CD14-positive monocyte (primary cell): ENCODE measurements around the gene CUX1. TPM values are rescaled to one million over a fixed set of nuclear protein-coding genes. Genes with fewer than 3 reads are reported as not detected.

Experiments used
- DNase-seq, 3 donors: peaks; one replicate each; pipeline ENCODE4 v3.0.0-alpha.2; 2011 to 2022
- H2AFZ ChIP-seq: 2 replicates; pipeline ENCODE4 v1.6.0; 2012; ENCODE audit warnings: mild to moderate bottlenecking, low read depth, low read length, inconsistent platforms; ENCODE audit not compliant: insufficient read depth, poor library complexity, severe bottlenecking
- H3K27ac ChIP-seq, 2 donors: 1 replicate in 1 of 2; 2 replicates in 1 of 2; pipeline ENCODE4 v1.5.1; 2012 to 2013; ENCODE audit warnings: low read length in 2 of 2, control low read depth in 1 of 2, inconsistent platforms in 1 of 2, low read depth in 1 of 2, mild to moderate bottlenecking in 1 of 2
- H3K27me3 ChIP-seq, 2 donors: one replicate each; pipeline versions ENCODE4 v1.6.0 to v1.6.1; 2011 to 2013; ENCODE audit warnings: low read length in 2 of 2; ENCODE audit not compliant: control insufficient read depth in 2 of 2, insufficient read depth in 2 of 2
- H3K36me3 ChIP-seq, 2 donors: replicated peaks in 1 of 2; 1 replicate in 1 of 2; 2 replicates in 1 of 2; pipeline versions ENCODE4 v1.5.1 to v1.6.1; 2012 to 2013; ENCODE audit warnings: low read length in 2 of 2, control low read depth in 1 of 2, inconsistent platforms in 1 of 2, mild to moderate bottlenecking in 1 of 2; ENCODE audit not compliant: insufficient read depth in 2 of 2, control insufficient read depth in 1 of 2
- H3K4me1 ChIP-seq, 2 donors: 1 replicate in 1 of 2; 2 replicates in 1 of 2; pipeline versions ENCODE4 v1.5.1 to v1.6.1; 2012 to 2013; ENCODE audit warnings: low read length in 2 of 2, control low read depth in 1 of 2, inconsistent platforms in 1 of 2, mild to moderate bottlenecking in 1 of 2, moderate library complexity in 1 of 2; ENCODE audit not compliant: insufficient read depth in 2 of 2, control insufficient read depth in 1 of 2
- H3K4me2 ChIP-seq: replicated peaks from 2 replicates; pipeline ENCODE3; 2012; ENCODE audit warnings: low read length, moderate library complexity, mild to moderate bottlenecking; ENCODE audit not compliant: poor library complexity, severe bottlenecking; ENCODE audit errors: extremely low read depth
- H3K4me3 ChIP-seq, 3 experiments: fragments of 200-600 bp in 1 of 3; sonication (generic) in 1 of 3; replicated peaks in 1 of 3; 1 replicate in 2 of 3; 2 replicates in 1 of 3; pipeline ENCODE4 v1.5.1; 2011 to 2013; ENCODE audit warnings: low read length in 3 of 3, mild to moderate bottlenecking in 3 of 3, control low read depth in 2 of 3, low read depth in 2 of 3, inconsistent platforms in 1 of 3, moderate library complexity in 1 of 3
- H3K79me2 ChIP-seq: 2 replicates; pipeline ENCODE4 v1.6.0; 2012; ENCODE audit warnings: mild to moderate bottlenecking, control low read depth, inconsistent platforms, low read length, moderate library complexity; ENCODE audit not compliant: insufficient read depth
- H3K9ac ChIP-seq: 2 replicates; pipeline ENCODE4 v1.6.0; 2017; ENCODE audit warnings: low read length, mild to moderate bottlenecking; ENCODE audit not compliant: insufficient read depth, poor library complexity, severe bottlenecking
- H3K9me3 ChIP-seq, 2 donors: replicated peaks in 1 of 2; 1 replicate in 1 of 2; 2 replicates in 1 of 2; pipeline versions ENCODE4 v1.5.1 to v1.6.1; 2012 to 2013; ENCODE audit warnings: low read length in 2 of 2, control low read depth in 1 of 2; ENCODE audit not compliant: control insufficient read depth in 1 of 2, insufficient read depth in 1 of 2
- H4K20me1 ChIP-seq: 2 replicates; pipeline ENCODE4 v1.6.0; 2012; ENCODE audit warnings: mild to moderate bottlenecking, low read length, control low read depth, moderate library complexity; ENCODE audit not compliant: insufficient read depth
- H3K27ac Mint-ChIP-seq, 7 donors: one replicate each; pipeline ENCODE4 v1.8.0; 2020; ENCODE audit warnings: mild to moderate bottlenecking in 7 of 7, mixed read lengths in 7 of 7, moderate library complexity in 6 of 7, inconsistent platforms in 2 of 7
- H3K27me3 Mint-ChIP-seq, 3 donors: one replicate each; pipeline ENCODE4 v1.8.0; 2021 to 2022; ENCODE audit warnings: low read depth in 3 of 3, mild to moderate bottlenecking in 3 of 3, mixed read lengths in 3 of 3, moderate library complexity in 3 of 3, inconsistent platforms in 1 of 3
- H3K36me3 Mint-ChIP-seq, 2 donors: one replicate each; pipeline ENCODE4 v1.8.0; 2020; ENCODE audit warnings: mixed read lengths in 2 of 2, inconsistent platforms in 1 of 2, mild to moderate bottlenecking in 1 of 2
- H3K4me1 Mint-ChIP-seq: one replicate; pipeline ENCODE4 v1.8.0; 2020; ENCODE audit warnings: mild to moderate bottlenecking, mixed read lengths
- H3K4me3 Mint-ChIP-seq, 2 donors: one replicate each; pipeline ENCODE4 v1.8.0; 2020; ENCODE audit warnings: mild to moderate bottlenecking in 2 of 2, mixed read lengths in 2 of 2, moderate library complexity in 1 of 2
- H3K9me3 Mint-ChIP-seq, 7 donors: one replicate each; pipeline ENCODE4 v1.8.0; 2020 to 2022; ENCODE audit warnings: mixed read lengths in 7 of 7, mild to moderate bottlenecking in 6 of 7, moderate library complexity in 6 of 7, inconsistent platforms in 2 of 7
- WGBS: methylation state at CpG from one replicate; pipeline ENCODE4 v1.1.5; 2013; ENCODE audit warnings: missing lambda C conversion rate; ENCODE audit not compliant: insufficient coverage; 5-methylcytosine and 5-hydroxymethylcytosine counted together
- intact Hi-C, 2 donors: fragments of 100-400 bp; cut with micrococcal nuclease; formaldehyde crosslinking; loops; one replicate each; pipeline versions ENCODE4 v1.15.0 to v1.15.1; 2023
- polyA plus RNA-seq, 3 donors: library from polyadenylated mRNA; depleted of rRNA in 1 of 3; unstranded in 2 of 3; stranded (reverse) in 1 of 3; fragments of 300-500 nt in 2 of 3; fragments of >200 nt in 1 of 3; fragmentation: Illumina TruSeq in 2 of 3; gene quantifications; 1 replicate in 2 of 3; 2 replicates in 1 of 3; pipeline ENCODE4 v1.2.3, GENCODE V29; 2012 to 2021
- TF ChIP-seq, protein P1 (sequence below): fragments of 200-600 bp; IDR thresholded peaks from one replicate; pipeline ENCODE4 v1.8.0; 2022; ENCODE audit warnings: antibody characterized with exemption, mild to moderate bottlenecking

The CUX1 gene
- polyA plus RNA-seq, 3 donors, result 17.6 to 38.0 (median 28.0) TPM

DNA sequence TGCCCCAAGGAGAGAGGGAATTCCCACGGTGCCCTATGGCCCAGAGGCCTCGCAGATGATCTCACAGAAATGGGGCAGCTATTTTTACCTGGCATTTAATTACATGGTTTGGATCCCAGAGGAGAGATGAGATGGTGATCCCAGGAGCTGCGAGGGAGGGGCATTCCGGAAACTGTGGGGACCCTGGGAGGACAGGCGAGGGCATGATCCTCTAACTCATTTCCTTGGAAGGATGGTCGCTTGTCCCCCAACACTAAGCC lies 478.7 kb downstream of the CUX1 start:
- H3K36me3 Mint-ChIP-seq, result peaks cover 20 to 21% of the 10 kb centered on the region in 2 donors
- peaks cover 0 to 1% (median 0%) of the 10 kb centered on the region in 7 donors for H3K9me3 Mint-ChIP-seq
- no peak overlapping the region for H3K9ac ChIP-seq
- H3K27ac ChIP-seq, result no peak overlapping the region
- 91% methylated on average over 6 of the region's 6 CpGs for WGBS
- H3K4me1 ChIP-seq, result peaks cover 9 to 11% of the 10 kb centered on the region in 2 donors
- no peak for DNase-seq
- H3K36me3 ChIP-seq, result peaks cover 0 to 9% of the 10 kb centered on the region in 2 donors
- H3K4me3 ChIP-seq, result no peak overlapping the region
- no peak overlapping the region for H3K27ac Mint-ChIP-seq
- H3K27me3 ChIP-seq, result no peaks in the 10 kb centered on the region
- H4K20me1 ChIP-seq, result peaks cover 94% of the 10 kb centered on the region
- no peak overlapping the region for H3K4me2 ChIP-seq
- no peak overlapping the region for H2AFZ ChIP-seq
- peaks cover 4% of the 10 kb centered on the region for H3K79me2 ChIP-seq
- intact Hi-C loops, result no loop called here
- H3K4me3 Mint-ChIP-seq, result no peak overlapping the region
- H3K4me1 Mint-ChIP-seq, result peaks cover 23% of the 10 kb centered on the region
- TF ChIP-seq, protein P1, sequence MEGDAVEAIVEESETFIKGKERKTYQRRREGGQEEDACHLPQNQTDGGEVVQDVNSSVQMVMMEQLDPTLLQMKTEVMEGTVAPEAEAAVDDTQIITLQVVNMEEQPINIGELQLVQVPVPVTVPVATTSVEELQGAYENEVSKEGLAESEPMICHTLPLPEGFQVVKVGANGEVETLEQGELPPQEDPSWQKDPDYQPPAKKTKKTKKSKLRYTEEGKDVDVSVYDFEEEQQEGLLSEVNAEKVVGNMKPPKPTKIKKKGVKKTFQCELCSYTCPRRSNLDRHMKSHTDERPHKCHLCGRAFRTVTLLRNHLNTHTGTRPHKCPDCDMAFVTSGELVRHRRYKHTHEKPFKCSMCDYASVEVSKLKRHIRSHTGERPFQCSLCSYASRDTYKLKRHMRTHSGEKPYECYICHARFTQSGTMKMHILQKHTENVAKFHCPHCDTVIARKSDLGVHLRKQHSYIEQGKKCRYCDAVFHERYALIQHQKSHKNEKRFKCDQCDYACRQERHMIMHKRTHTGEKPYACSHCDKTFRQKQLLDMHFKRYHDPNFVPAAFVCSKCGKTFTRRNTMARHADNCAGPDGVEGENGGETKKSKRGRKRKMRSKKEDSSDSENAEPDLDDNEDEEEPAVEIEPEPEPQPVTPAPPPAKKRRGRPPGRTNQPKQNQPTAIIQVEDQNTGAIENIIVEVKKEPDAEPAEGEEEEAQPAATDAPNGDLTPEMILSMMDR, result no peak
- H3K9me3 ChIP-seq, result no peaks in the 10 kb centered on the region
- peaks cover 0 to 1% (median 0%) of the 10 kb centered on the region in 3 donors for H3K27me3 Mint-ChIP-seq

DNA sequence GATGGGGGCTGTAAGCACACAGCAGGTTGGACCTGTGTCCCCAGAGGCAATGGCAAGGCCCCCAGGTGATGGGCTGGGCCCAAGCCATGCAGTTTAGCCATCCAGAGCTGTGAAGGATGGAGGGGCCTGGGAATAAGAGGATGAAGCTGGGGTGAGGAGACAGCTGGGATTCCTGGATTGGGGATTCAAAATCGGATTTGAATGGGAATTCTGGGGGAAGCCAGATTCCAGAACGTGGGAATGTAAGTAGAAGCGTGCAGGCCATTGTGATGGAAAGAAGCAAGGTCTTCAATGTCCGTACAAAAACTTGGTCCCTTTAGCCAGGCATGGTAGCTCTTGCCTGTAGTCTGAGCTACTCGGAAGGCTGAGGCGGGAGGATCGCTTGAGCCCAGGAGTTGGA lies 479.1 kb downstream of the CUX1 start:
- Mint-ChIP-seq H3K4me1 (peaks cover 22% of the 10 kb centered on the region), H3K27me3 (peaks cover 0 to 1% (median 0%) of the 10 kb centered on the region in 3 donors), H3K4me3 (no peak overlapping the region), H3K27ac (no peak overlapping the region), H3K9me3 (peaks cover 0 to 1% (median 0%) of the 10 kb centered on the region in 7 donors), H3K36me3 (peaks cover 17 to 23% of the 10 kb centered on the region in 2 donors)
- Histone ChIP-seq H3K27me3 (no peaks in the 10 kb centered on the region), H3K27ac (no peak overlapping the region), H3K79me2 (peaks cover 4% of the 10 kb centered on the region), H3K4me2 (no peak overlapping the region), H3K9ac (no peak overlapping the region), H2AFZ (no peak overlapping the region), H3K4me1 (peaks cover 9 to 11% of the 10 kb centered on the region in 2 donors), H4K20me1 (peaks cover 94% of the 10 kb centered on the region), H3K4me3 (no peak overlapping the region), H3K9me3 (no peaks in the 10 kb centered on the region), H3K36me3 (peaks cover 3 to 13% of the 10 kb centered on the region in 2 donors)
- WGBS, result 96% methylated on average over 7 of the region's 7 CpGs
- intact Hi-C loops, result no loop called here
- no peak for DNase-seq
- TF ChIP-seq, protein P1, result no peak
